Measurements from ENCODE around the gene CDHR2. TPM values are rescaled to one million over a fixed set of nuclear protein-coding genes. Genes with fewer than 3 reads are reported as not detected.

The CDHR2 gene
- total and polyA plus RNA-seq, 2 of the 13 experiments (the other 11 are each of a cell fraction or from before 2014, with no cell fraction given) = 17.9 to 20.9 TPM

DNA sequence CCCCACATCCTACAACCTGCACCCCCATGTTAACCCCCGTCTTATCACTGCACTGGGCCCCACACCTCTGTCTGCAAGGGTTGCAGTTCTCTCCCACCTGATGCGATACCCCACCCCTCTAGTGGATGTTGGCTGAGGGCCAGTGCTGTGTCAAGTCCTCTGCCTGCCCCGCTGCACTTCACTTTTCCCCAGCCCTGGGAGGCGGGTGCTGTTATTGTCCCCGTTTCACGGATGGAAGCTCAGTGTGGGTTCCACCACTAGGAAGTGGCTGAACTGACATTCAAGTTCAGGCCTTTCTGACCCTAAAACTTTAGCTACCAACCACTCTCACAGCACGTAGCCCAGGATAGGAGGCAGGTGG lies 77.7 kb downstream of the CDHR2 start:
- intact Hi-C loops (cut with micrococcal nuclease; ENCODE audit: unreplicated experiment) = no loop called here
- peaks cover 18 to 87% of the 10 kb centered on the region in 2 experiments for H3K27me3 ChIP-seq (ENCODE audit: control insufficient read depth in 1 of 2, insufficient read depth in 2 of 2, low read length in 2 of 2)
- DNase-seq (ENCODE audit: low spot score) = no peak
- H3K27ac ChIP-seq (ENCODE audit: extremely low read length, insufficient read depth, low read length) = no peak overlapping the region
- H3K9ac ChIP-seq (ENCODE audit: insufficient read depth, low read depth, low read length) = no peak overlapping the region
- no peak overlapping the region for H3K4me3 ChIP-seq (replicated peaks in 1 of 3; ENCODE audit: insufficient read depth in 1 of 3, low read depth in 2 of 3, low read length in 3 of 3)
- no peaks in the 10 kb centered on the region for H3K79me2 ChIP-seq (ENCODE audit: insufficient read depth, low read length)
- H3K4me2 ChIP-seq (ENCODE audit: low read depth, low read length) = no peak overlapping the region
- H2AFZ ChIP-seq (ENCODE audit: low read length) = no peak overlapping the region
- TF ChIP-seq SRSF9 (IDR thresholded peaks at IDR 0.05; ENCODE audit: borderline replicate concordance, insufficient read depth, low read depth, low read length, poor library complexity, severe bottlenecking) = no peak
- no peak for TF ChIP-seq ATM (IDR thresholded peaks at IDR 0.05; ENCODE audit: borderline replicate concordance)
- no peak for TF ChIP-seq NFYB (CRISPR knock-in tag; IDR thresholded peaks at IDR 0.05)
- no peak for TF ChIP-seq HDAC1 (CRISPR knock-in tag; IDR thresholded peaks at IDR 0.05)
- no peak for TF ChIP-seq FOXA3 (CRISPR knock-in tag; IDR thresholded peaks at IDR 0.05)
- no peak for TF ChIP-seq NRL (CRISPR knock-in tag; IDR thresholded peaks at IDR 0.05; ENCODE audit: borderline replicate concordance)
- no peak for TF ChIP-seq ZNF460 (CRISPR knock-in tag; IDR thresholded peaks at IDR 0.05; ENCODE audit: borderline replicate concordance)
- TF ChIP-seq ZNF317 (CRISPR knock-in tag; IDR thresholded peaks at IDR 0.05) = no peak
- TF ChIP-seq CBX2 (IDR thresholded peaks at IDR 0.05; ENCODE audit: low read depth, low read length) = no peak
- no peak for TF ChIP-seq CBX2 (CRISPR knock-in tag; IDR thresholded peaks at IDR 0.05; ENCODE audit: low read depth)
- no peak for TF ChIP-seq NFIC (IDR thresholded peaks at IDR 0.05; ENCODE audit: low read length)
- TF ChIP-seq, protein P1, sequence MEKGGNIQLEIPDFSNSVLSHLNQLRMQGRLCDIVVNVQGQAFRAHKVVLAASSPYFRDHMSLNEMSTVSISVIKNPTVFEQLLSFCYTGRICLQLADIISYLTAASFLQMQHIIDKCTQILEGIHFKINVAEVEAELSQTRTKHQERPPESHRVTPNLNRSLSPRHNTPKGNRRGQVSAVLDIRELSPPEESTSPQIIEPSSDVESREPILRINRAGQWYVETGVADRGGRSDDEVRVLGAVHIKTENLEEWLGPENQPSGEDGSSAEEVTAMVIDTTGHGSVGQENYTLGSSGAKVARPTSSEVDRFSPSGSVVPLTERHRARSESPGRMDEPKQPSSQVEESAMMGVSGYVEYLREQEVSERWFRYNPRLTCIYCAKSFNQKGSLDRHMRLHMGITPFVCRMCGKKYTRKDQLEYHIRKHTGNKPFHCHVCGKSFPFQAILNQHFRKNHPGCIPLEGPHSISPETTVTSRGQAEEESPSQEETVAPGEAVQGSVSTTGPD (CRISPR knock-in tag; IDR thresholded peaks at IDR 0.05) = no peak
- no peak for TF ChIP-seq NONO (IDR thresholded peaks at IDR 0.05)
- no peak for TF ChIP-seq NONO (CRISPR knock-in tag; conservative IDR thresholded peaks at IDR 0.05)
- no peak for TF ChIP-seq U2AF1 (optimal IDR thresholded peaks at IDR 0.05; ENCODE audit: low read depth, low read length)
- TF ChIP-seq ZFP41 (CRISPR knock-in tag; IDR thresholded peaks at IDR 0.05; ENCODE audit: borderline replicate concordance) = no peak
- TF ChIP-seq RBM39 (IDR thresholded peaks at IDR 0.05; ENCODE audit: low read depth, low read length, poor library complexity, severe bottlenecking) = no peak
- ChIA-PET POLR2A (no interaction called here), CTCF (ENCODE audit: low intra/inter-chr PET ratio, low total read pairs) (no interaction called here)
- in situ Hi-C loops (cut with HindIII; ENCODE audit: extremely low pct_ligation_motif_present, low pct_unique_long_range_greater_than_20kb) = no loop called here
- H4K20me1 ChIP-seq (ENCODE audit: insufficient read depth, low read length) = no peaks in the 10 kb centered on the region
- 0% methylated on average over 5 of the region's 7 CpGs for WGBS (ENCODE audit: low lambda C conversion rate)
- H3K4me1 ChIP-seq (ENCODE audit: insufficient read depth, low read length) = peaks cover 26% of the 10 kb centered on the region
- no TSS peak for BruUV-seq (replicated peaks)
- no peak for FAIRE-seq
- no peaks in the 10 kb centered on the region for H3K9me3 ChIP-seq (ENCODE audit: low read length)
- H3K36me3 ChIP-seq (replicated peaks in 1 of 2; ENCODE audit: control insufficient read depth in 1 of 2, insufficient read depth in 2 of 2, low read length in 2 of 2) = no peaks in the 10 kb centered on the region
- ATAC-seq = no peak

Data from HepG2 (cell line).